Peyer's patch (tissue), 4 donors: Measurements from ENCODE around the gene NPC2. TPM values are rescaled to one million over a fixed set of nuclear protein-coding genes. Genes with fewer than 3 reads are reported as not detected.

Source experiments
- DNase-seq, 3 donors: peaks; one replicate each; pipeline ENCODE4 v3.0.0-alpha.2; 2017 to 2019
- H3K27ac ChIP-seq, 4 donors: fragments of 200-600 bp; sonication (generic); one replicate each; pipeline ENCODE4 v1.5.1; 2016 to 2019
- H3K27me3 ChIP-seq, 2 donors: fragments of 200-600 bp; sonication (generic); one replicate each; pipeline ENCODE4 v1.5.1; 2019
- H3K36me3 ChIP-seq, 3 donors: fragments of 200-600 bp; sonication (generic); one replicate each; pipeline ENCODE4 v1.5.1; 2016 to 2019
- H3K4me1 ChIP-seq, 4 donors: fragments of 200-600 bp; sonication (generic); one replicate each; pipeline ENCODE4 v1.5.1; 2016 to 2019
- H3K4me3 ChIP-seq, 4 donors: fragments of 200-600 bp; sonication (generic); 1 replicate in 3 of 4; 2 replicates in 1 of 4; pipeline ENCODE4 v1.5.1; 2016 to 2019; ENCODE audit warnings: mild to moderate bottlenecking in 1 of 4
- H3K9me3 ChIP-seq, 4 donors: fragments of 200-600 bp; sonication (generic); one replicate each; pipeline ENCODE4 v1.5.1; 2016 to 2019; ENCODE audit warnings: mild to moderate bottlenecking in 1 of 4
- CTCF ChIP-seq, 6 experiments: fragments of 450-650 bp in 4 of 6; fragments of 200-600 bp in 2 of 6; sonication (generic) in 1 of 6; IDR thresholded peaks; one replicate each; pipeline ENCODE4 v1.5.1; 2017 to 2019; ENCODE audit warnings: antibody characterized with exemption in 6 of 6, mild to moderate bottlenecking in 3 of 6, moderate library complexity in 1 of 6
- POLR2A ChIP-seq, 2 donors: fragments of 450-650 bp; IDR thresholded peaks; one replicate each; pipeline ENCODE4 v1.5.1; 2017; ENCODE audit warnings: antibody characterized with exemption in 2 of 2, mild to moderate bottlenecking in 2 of 2, moderate library complexity in 2 of 2
- total RNA-seq, 4 donors: library from RNA; depleted of rRNA; stranded (reverse); fragments of >200 nt; gene quantifications; one replicate each; pipeline ENCODE4 v1.1.0, GENCODE V29; 2016

The NPC2 gene
- total RNA-seq, 4 donors from 2014 or later: 102 to 208 (median 161) TPM

- TF ChIP-seq CTCF (IDR thresholded peaks at IDR 0.05) (no peak), POLR2A (IDR thresholded peaks at IDR 0.05) (no peak)
- no peaks in the 10 kb centered on the region for H3K27me3 ChIP-seq
- H3K4me3 ChIP-seq: no peak overlapping the region
Measured at GRCh38 chr14:74525361-74525851, 32.3 kb upstream of the NPC2 start.

GRCh38 chr14:74524812-74525135 is 31.7 kb upstream of the NPC2 start:
- Histone ChIP-seq H3K4me3 (no peak overlapping the region), H3K4me1 (no peaks in the 10 kb centered on the region)
- TF ChIP-seq POLR2A (IDR thresholded peaks at IDR 0.05) (no peak), CTCF (IDR thresholded peaks at IDR 0.05) (no peak)

More at GRCh38 chr14:74525361-74525851, 32.3 kb upstream of the NPC2 start:
- Histone ChIP-seq H3K9me3 (no peaks in the 10 kb centered on the region), H3K36me3 (no peaks in the 10 kb centered on the region), H3K4me1 (no peaks in the 10 kb centered on the region), H3K27ac (no peak overlapping the region)
- DNase-seq: no peak

GRCh38 chr14:74524076-74524811 is 31.1 kb upstream of the NPC2 start:
- Histone ChIP-seq H3K36me3 (no peaks in the 10 kb centered on the region), H3K4me3 (no peak overlapping the region), H3K27ac (no peak overlapping the region), H3K9me3 (no peaks in the 10 kb centered on the region), H3K27me3 (no peaks in the 10 kb centered on the region), H3K4me1 (no peaks in the 10 kb centered on the region)
- TF ChIP-seq POLR2A (IDR thresholded peaks at IDR 0.05) (no peak), CTCF (IDR thresholded peaks at IDR 0.05) (no peak)
- DNase-seq: no peak

More at GRCh38 chr14:74524812-74525135, 31.7 kb upstream of the NPC2 start:
- Histone ChIP-seq H3K36me3 (no peaks in the 10 kb centered on the region), H3K9me3 (no peaks in the 10 kb centered on the region), H3K27me3 (no peaks in the 10 kb centered on the region), H3K27ac (no peak overlapping the region)
- DNase-seq: no peak

- Histone ChIP-seq H3K27ac (no peak overlapping the region), H3K4me3 (no peak overlapping the region), H3K9me3 (no peaks in the 10 kb centered on the region), H3K27me3 (no peaks in the 10 kb centered on the region), H3K36me3 (no peaks in the 10 kb centered on the region), H3K4me1 (no peaks in the 10 kb centered on the region)
- DNase-seq: no peak
- TF ChIP-seq CTCF (IDR thresholded peaks at IDR 0.05): no peak
- no peak for TF ChIP-seq POLR2A (IDR thresholded peaks at IDR 0.05)
Measured at GRCh38 chr14:74522740-74523139, 29.6 kb upstream of the NPC2 start.

GRCh38 chr14:74521756-74522155 is 28.7 kb upstream of the NPC2 start:
- H3K27ac ChIP-seq: no peak overlapping the region
- H3K9me3 ChIP-seq: no peaks in the 10 kb centered on the region
- peak in 1 of 3 donors; percentile 33 for DNase-seq
- no peaks in the 10 kb centered on the region for H3K4me1 ChIP-seq
- no peaks in the 10 kb centered on the region for H3K36me3 ChIP-seq
- no peak overlapping the region for H3K4me3 ChIP-seq
- no peaks in the 10 kb centered on the region for H3K27me3 ChIP-seq
- TF ChIP-seq CTCF (IDR thresholded peaks at IDR 0.05) (no peak), POLR2A (IDR thresholded peaks at IDR 0.05) (no peak)
